ENCODE results near the gene POMT1. TPM values are rescaled to one million over a fixed set of nuclear protein-coding genes. Genes with fewer than 3 reads are reported as not detected.
"Not testable (repeated sequence)": the region's sequence is repeated elsewhere in the genome, so short reads cannot be mapped to it uniquely, and the experiment has no call there.

The POMT1 gene
- total RNA-seq, 1 experiment from 2014 or later: 12.5 TPM

GRCh38 chr9:131499254-131499767, 3.4 kb upstream of the POMT1 start:
- no peak for DNase-seq (ENCODE audit: low read depth)

GRCh38 chr9:131500377-131500776, 2.3 kb upstream of the POMT1 start:
- no peak for DNase-seq (ENCODE audit: low read depth)

- peak; percentile 83 for DNase-seq (ENCODE audit: low read depth)
Observed at GRCh38 chr9:131500939-131501541, 1.7 kb upstream of the POMT1 start.

- peak; percentile 42 for DNase-seq (ENCODE audit: low read depth)
Observed at GRCh38 chr9:131503626-131504465, 1.1 kb downstream of the POMT1 start.

- DNase-seq (ENCODE audit: low read depth): no peak
Observed at GRCh38 chr9:131505012-131505411, 2.3 kb downstream of the POMT1 start.

- no peak for DNase-seq (ENCODE audit: low read depth)
Observed at GRCh38 chr9:131511416-131511815, 8.7 kb downstream of the POMT1 start.

GRCh38 chr9:131511880-131512279, 9.2 kb downstream of the POMT1 start:
- DNase-seq (ENCODE audit: low read depth): no peak

- DNase-seq (ENCODE audit: low read depth): no peak
Observed at GRCh38 chr9:131513177-131513576, 10.5 kb downstream of the POMT1 start.

- DNase-seq (ENCODE audit: low read depth): not testable (repeated sequence)
Observed at GRCh38 chr9:131515559-131516031, 12.9 kb downstream of the POMT1 start.

- no peak for DNase-seq (ENCODE audit: low read depth)
Observed at GRCh38 chr9:131516100-131516499, 13.4 kb downstream of the POMT1 start.

- DNase-seq (ENCODE audit: low read depth): no peak
Observed at GRCh38 chr9:131516930-131517329, 14.2 kb downstream of the POMT1 start.

GRCh38 chr9:131517761-131518190, 15.1 kb downstream of the POMT1 start:
- DNase-seq (ENCODE audit: low read depth): no peak

GRCh38 chr9:131518553-131518952, 15.8 kb downstream of the POMT1 start:
- no peak for DNase-seq (ENCODE audit: low read depth)

GRCh38 chr9:131520503-131520902, 17.8 kb downstream of the POMT1 start:
- no peak for DNase-seq (ENCODE audit: low read depth)

GRCh38 chr9:131521203-131521602, 18.5 kb downstream of the POMT1 start:
- no peak for DNase-seq (ENCODE audit: low read depth)

- no peak for DNase-seq (ENCODE audit: low read depth)
Observed at GRCh38 chr9:131521822-131522221, 19.1 kb downstream of the POMT1 start.

GRCh38 chr9:131522257-131523085, 19.8 kb downstream of the POMT1 start:
- DNase-seq (ENCODE audit: low read depth): no peak

- DNase-seq (ENCODE audit: low read depth): no peak
Observed at GRCh38 chr9:131523086-131523388, 20.3 kb downstream of the POMT1 start.

GRCh38 chr9:131523451-131524435, 21.0 kb downstream of the POMT1 start:
- no peak for DNase-seq (ENCODE audit: low read depth)

- DNase-seq (ENCODE audit: low read depth): no peak
Observed at GRCh38 chr9:131524665-131525315, 22.1 kb downstream of the POMT1 start.

Measured in RPMI7951 (cell line).